Activated CD4-positive, alpha-beta T cell treated with anti-CD3 and anti-CD28 coated beads for 36 hours (primary cell): ENCODE data around the gene POU6F1. TPM values are rescaled to one million over a fixed set of nuclear protein-coding genes. Genes with fewer than 3 reads are reported as not detected.

ENCODE experiments used
- ATAC-seq: fragments of 200-7000 bp; cut with Tn5 transposase; one replicate; pipeline ENCODE4 v1.10.0; 2021; ENCODE audit warnings: mild to moderate bottlenecking, moderate library complexity
- CTCF ChIA-PET: fragments of 350-600 bp; sonication (Branson Sonifier 250); formaldehyde crosslinking; loops from one replicate; lab custom pipeline; 2021; ENCODE audit warnings: antibody characterized with exemption; lab: Charles Lee
- POLR2A ChIA-PET: fragments of 350-600 bp; sonication (Branson Sonifier 250); formaldehyde crosslinking; loops from one replicate; lab custom pipeline; 2021; ENCODE audit warnings: antibody characterized with exemption, inconsistent platforms; lab: Charles Lee
- DNase-seq: peaks from one replicate; pipeline ENCODE4 v3.0.0-alpha.2; 2020
- H3K27ac Mint-ChIP-seq: one replicate; pipeline ENCODE4 v1.8.0; 2021; ENCODE audit warnings: mixed read lengths
- H3K27me3 Mint-ChIP-seq: one replicate; pipeline ENCODE4 v1.8.0; 2021; ENCODE audit warnings: mixed read lengths
- H3K36me3 Mint-ChIP-seq: one replicate; pipeline ENCODE4 v1.8.0; 2021; ENCODE audit warnings: low read depth, mixed read lengths
- H3K4me1 Mint-ChIP-seq: one replicate; pipeline ENCODE4 v1.8.0; 2021; ENCODE audit warnings: mixed read lengths
- H3K4me3 Mint-ChIP-seq: one replicate; pipeline ENCODE4 v1.8.0; 2021; ENCODE audit warnings: mild to moderate bottlenecking, moderate library complexity, mixed read lengths
- H3K9me3 Mint-ChIP-seq: one replicate; pipeline ENCODE4 v1.8.0; 2021; ENCODE audit warnings: low read depth, mixed read lengths
- intact Hi-C, 2 experiments: fragments of 100-400 bp; cut with DNase I in 1 of 2; cut with micrococcal nuclease in 1 of 2; formaldehyde crosslinking; loops; one replicate each; pipeline versions ENCODE4 v1.14.2 to v1.15.1; 2022 to 2024; cut with DNase I, micrococcal nuclease
- total RNA-seq, 2 experiments: library from RNA; stranded (reverse); gene quantifications; one replicate each; pipeline ENCODE4 v1.2.3, GENCODE V29; 2021

The POU6F1 gene
- total RNA-seq, 2 experiments from 2014 or later, result 8.7 to 12.9 TPM

- H3K27me3 Mint-ChIP-seq, result no peaks in the 10 kb centered on the region
- POLR2A ChIA-PET, result no interaction called here
- H3K4me3 Mint-ChIP-seq, result no peak overlapping the region
- H3K27ac Mint-ChIP-seq, result peak overlapping the region; percentile 74
- peaks cover 55% of the 10 kb centered on the region for H3K4me1 Mint-ChIP-seq
- intact Hi-C loops, result loop anchor here in 1 of 2 experiments (10.0 kb wide), 1 partner anchor 421 kb away; no protein-coding TSS in a partner anchor
- no peaks in the 10 kb centered on the region for H3K9me3 Mint-ChIP-seq
- CTCF ChIA-PET, result interaction anchor here (0.6 to 2.0 kb wide), 8 partner anchors 75 to 363 kb away, joined by 3 to 9 read pairs (median 3); no protein-coding TSS in a partner anchor
- DNase-seq (no peak), ATAC-seq (no peak)
- peaks cover 38% of the 10 kb centered on the region for H3K36me3 Mint-ChIP-seq
Measured at GRCh38 chr12:51245476-51246253, 27.8 kb upstream of the POU6F1 start.

GRCh38 chr12:51244269-51244668 is 26.4 kb upstream of the POU6F1 start:
- ATAC-seq, result no peak
- H3K4me3 Mint-ChIP-seq, result no peak overlapping the region
- H3K36me3 Mint-ChIP-seq, result peaks cover 49% of the 10 kb centered on the region
- no peaks in the 10 kb centered on the region for H3K9me3 Mint-ChIP-seq
- peaks cover 66% of the 10 kb centered on the region for H3K4me1 Mint-ChIP-seq
- no peak for DNase-seq
- ChIA-PET CTCF (interaction anchor here (0.6 to 2.0 kb wide), 5 partner anchors 8 to 257 kb away, joined by 3 to 10 read pairs (median 5); no protein-coding TSS in a partner anchor), POLR2A (interaction anchor here (0.8 to 1.3 kb wide), 2 partner anchors 9 to 26 kb away, joined by 3 read pairs; partner anchors contain the start of gene POU6F1)
- no peaks in the 10 kb centered on the region for H3K27me3 Mint-ChIP-seq
- intact Hi-C loops, result loop anchor here in 1 of 2 experiments (10.0 kb wide), 1 partner anchor 419 kb away; no protein-coding TSS in a partner anchor
- no peak overlapping the region for H3K27ac Mint-ChIP-seq

DNA sequence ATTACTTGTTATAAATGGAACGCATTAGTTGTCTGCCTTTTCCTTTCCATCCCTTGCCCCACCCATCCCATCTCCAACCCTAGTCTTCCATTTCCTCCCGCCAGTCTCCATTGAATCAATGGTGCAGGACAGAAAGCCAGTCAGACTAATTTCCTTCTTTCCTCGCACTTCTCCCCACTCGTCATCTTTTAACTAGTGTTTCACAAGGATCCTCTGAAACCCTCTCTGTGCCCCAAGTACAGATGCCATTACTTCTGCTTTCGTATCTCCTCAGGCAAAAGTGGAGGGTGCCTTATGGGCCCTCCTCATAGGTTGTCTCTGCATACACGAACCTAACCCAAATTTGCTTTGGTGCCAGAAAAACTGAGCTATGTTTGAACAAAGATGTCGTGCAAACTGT is 25.0 kb upstream of the POU6F1 start:
- peak overlapping the region; percentile 44 for H3K27ac Mint-ChIP-seq
- intact Hi-C loops, result loop anchor here in 1 of 2 experiments (10.0 kb wide), 1 partner anchor 418 kb away; no protein-coding TSS in a partner anchor
- no peaks in the 10 kb centered on the region for H3K27me3 Mint-ChIP-seq
- ATAC-seq, result no peak
- ChIA-PET POLR2A (no interaction called here), CTCF (interaction anchor here (0.9 to 1.9 kb wide), 2 partner anchors 9 to 96 kb away, joined by 3 to 9 read pairs; no protein-coding TSS in a partner anchor)
- H3K4me1 Mint-ChIP-seq, result peaks cover 63% of the 10 kb centered on the region
- DNase-seq, result no peak
- peaks cover 51% of the 10 kb centered on the region for H3K36me3 Mint-ChIP-seq
- H3K9me3 Mint-ChIP-seq, result no peaks in the 10 kb centered on the region
- no peak overlapping the region for H3K4me3 Mint-ChIP-seq

DNA sequence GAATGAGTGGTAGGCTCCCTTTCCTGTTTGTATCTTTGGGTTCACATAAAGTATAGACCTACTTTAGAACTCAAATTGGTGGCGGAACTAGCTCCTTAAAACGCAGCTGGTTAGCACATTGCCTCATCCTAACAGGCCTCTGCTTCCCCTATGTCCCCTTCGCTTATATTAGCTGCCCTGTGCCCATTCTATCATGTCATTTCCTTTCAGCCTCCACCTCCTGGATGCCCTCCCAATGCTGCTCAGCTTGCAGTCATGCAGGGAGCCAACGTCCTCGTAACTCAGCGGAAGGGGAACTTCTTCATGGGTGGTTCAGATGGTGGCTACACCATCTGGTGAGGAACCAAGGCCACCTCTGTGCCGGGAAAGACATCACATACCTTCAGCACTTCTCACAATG is 24.3 kb upstream of the POU6F1 start:
- Mint-ChIP-seq H3K4me1 (peaks cover 57% of the 10 kb centered on the region), H3K9me3 (no peaks in the 10 kb centered on the region), H3K36me3 (peaks cover 51% of the 10 kb centered on the region), H3K27me3 (no peaks in the 10 kb centered on the region), H3K4me3 (no peak overlapping the region), H3K27ac (peak overlapping the region; percentile 23)
- ChIA-PET POLR2A (interaction anchor here (0.6 to 0.7 kb wide), 2 partner anchors 192 to 231 kb away, joined by 3 to 9 read pairs; no protein-coding TSS in a partner anchor), CTCF (interaction anchor here (0.9 to 2.2 kb wide), 3 partner anchors 11 to 109 kb away, joined by 3 to 9 read pairs (median 3); no protein-coding TSS in a partner anchor)
- ATAC-seq (no peak), DNase-seq (no peak)
- intact Hi-C loops, result loop anchor here in 1 of 2 experiments (10.0 kb wide), 1 partner anchor 417 kb away; no protein-coding TSS in a partner anchor

DNA sequence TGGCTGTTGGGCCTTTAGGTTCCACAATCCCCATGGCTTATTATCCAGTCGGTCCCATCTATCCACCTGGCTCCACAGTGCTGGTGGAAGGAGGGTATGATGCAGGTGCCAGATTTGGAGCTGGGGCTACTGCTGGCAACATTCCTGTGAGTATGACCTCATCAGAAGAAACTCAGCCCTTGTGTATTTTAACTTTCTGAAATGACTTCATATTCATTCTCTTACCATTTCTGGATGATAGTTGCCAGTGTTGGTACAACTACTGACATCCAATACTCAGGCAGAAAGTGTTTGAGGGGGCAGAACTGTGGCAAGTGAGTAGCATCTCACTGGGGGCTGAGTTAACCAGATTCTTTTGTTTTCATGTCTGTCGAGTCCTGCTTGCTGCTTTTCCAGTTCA is 23.1 kb upstream of the POU6F1 start:
- H3K4me3 Mint-ChIP-seq, result peak overlapping the region; percentile 87
- no peak for ATAC-seq
- intact Hi-C loops, result loop anchor here in 1 of 2 experiments (10.0 kb wide), 1 partner anchor 416 kb away; no protein-coding TSS in a partner anchor
- no peak for DNase-seq
- POLR2A ChIA-PET, result interaction anchor here (1.0 kb wide), 1 partner anchor 30 kb away, joined by 3 read pairs; no protein-coding TSS in a partner anchor
- no peaks in the 10 kb centered on the region for H3K27me3 Mint-ChIP-seq
- H3K36me3 Mint-ChIP-seq, result peaks cover 47% of the 10 kb centered on the region
- peaks cover 46% of the 10 kb centered on the region for H3K4me1 Mint-ChIP-seq
- no peaks in the 10 kb centered on the region for H3K9me3 Mint-ChIP-seq
- H3K27ac Mint-ChIP-seq, result no peak overlapping the region
- CTCF ChIA-PET, result interaction anchor here (0.6 to 3.4 kb wide), 7 partner anchors 10 to 1509 kb away, joined by 3 to 16 read pairs (median 6); partner anchors contain the start of genes POU6F1 and SMAGP

DNA sequence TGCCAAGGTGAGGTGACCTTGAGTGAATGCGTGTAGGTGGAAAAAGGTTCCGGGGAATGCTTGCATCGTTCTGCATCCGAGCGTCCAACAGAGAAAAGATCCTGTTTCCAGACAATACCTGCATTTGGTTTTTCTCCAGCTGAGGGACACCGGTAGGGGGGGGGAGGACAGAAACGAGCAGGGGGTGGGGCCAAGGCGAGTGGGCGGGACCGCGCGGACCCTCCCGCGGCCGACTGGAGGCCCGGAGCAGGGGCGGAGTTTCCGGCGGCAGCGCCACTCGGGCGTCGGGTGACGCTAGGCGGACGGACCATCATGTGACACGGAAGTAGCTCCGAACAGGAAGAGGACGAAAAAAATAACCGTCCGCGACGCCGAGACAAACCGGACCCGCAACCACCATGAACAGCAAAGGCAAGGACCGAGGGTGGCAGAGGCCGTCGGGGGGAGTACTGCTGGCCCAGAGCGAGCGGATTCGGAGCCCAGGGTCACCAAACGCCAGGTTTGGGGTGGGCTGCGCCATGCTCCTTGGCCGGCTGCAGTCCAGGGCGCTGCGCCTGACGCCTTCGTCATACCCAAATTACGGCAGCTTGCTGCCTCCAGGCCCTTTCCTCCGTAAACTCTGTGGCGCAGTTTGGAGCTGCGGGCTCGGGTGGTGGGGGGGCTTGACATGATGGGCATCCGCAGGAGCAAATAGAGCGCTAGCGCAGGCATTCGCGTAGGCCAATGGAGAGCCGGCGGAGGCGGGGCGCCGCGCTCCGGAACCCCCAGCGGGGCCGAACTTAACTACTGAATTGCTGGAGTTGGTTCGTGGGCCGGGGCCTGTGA is 20.9 kb upstream of the POU6F1 start, which contains the start of gene DAZAP2:
DAZAP2 (plus strand) TSS at position 317 of the 825 bp plus-strand sequence; CDS start at position 399, 82 bp downstream.
- Mint-ChIP-seq H3K36me3 (peaks cover 35% of the 10 kb centered on the region), H3K4me3 (peak within 1 kb of the TSS; percentile 87), H3K27ac (peak within 1 kb of the TSS; percentile 100), H3K9me3 (no peaks in the 10 kb centered on the region), H3K4me1 (peaks cover 36% of the 10 kb centered on the region), H3K27me3 (no peaks in the 10 kb centered on the region)
- peak; percentile 98 for DNase-seq
- CTCF ChIA-PET, result interaction anchor here (0.6 to 3.4 kb wide), 12 partner anchors 11 to 130 kb away, joined by 3 to 16 read pairs (median 4); partner anchors contain the start of gene POU6F1
- POLR2A ChIA-PET, result interaction anchor here (0.6 to 3.1 kb wide), 10 partner anchors 10 to 960 kb away, joined by 3 to 23 read pairs (median 4); partner anchors contain the start of genes ATF1, CSRNP2, POU6F1 and TFCP2
- intact Hi-C loops, result loop anchor here (1.0 to 10.0 kb wide), 10 partner anchors 20 to 1126 kb away; partner anchors contain the start of genes CSRNP2 (in 2 of the 2), LETMD1 (in 2 of the 2), POU6F1 (in 2 of the 2) and TFCP2 (in 2 of the 2)
- peak; percentile 92 for ATAC-seq

DNA sequence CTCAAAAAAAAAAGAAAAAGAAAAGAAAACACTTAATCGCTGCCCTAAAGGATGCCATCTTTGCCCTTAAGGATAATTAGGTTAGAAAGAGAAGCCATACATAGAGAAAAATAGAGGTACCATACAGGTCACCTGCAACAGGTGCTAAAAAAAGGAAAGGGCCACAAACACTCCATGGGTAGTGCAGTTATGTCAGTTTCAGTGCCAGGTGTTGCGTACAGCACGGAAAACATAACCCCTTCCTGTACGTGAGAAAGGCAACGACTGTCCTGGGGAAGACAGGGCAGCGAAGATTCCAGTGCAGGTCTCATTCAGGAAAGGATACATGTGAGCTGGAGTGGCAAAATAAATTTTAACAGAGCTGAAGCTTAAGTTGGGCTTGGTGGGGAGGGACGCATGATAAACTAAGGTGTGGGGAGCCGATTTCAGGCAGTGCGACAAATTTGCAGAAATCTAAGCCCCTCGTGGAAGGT is 20.2 kb upstream of the POU6F1 start:
- H3K4me3 Mint-ChIP-seq, result peak overlapping the region; percentile 87
- ChIA-PET CTCF (interaction anchor here (0.8 to 3.4 kb wide), 9 partner anchors 15 to 131 kb away, joined by 3 to 16 read pairs (median 3); partner anchors contain the start of gene POU6F1), POLR2A (interaction anchor here (0.6 to 3.1 kb wide), 7 partner anchors 9 to 831 kb away, joined by 3 to 23 read pairs (median 4); partner anchors contain the start of genes ATF1 and POU6F1)
- ATAC-seq (peak; percentile 17), DNase-seq (no peak)
- peaks cover 34% of the 10 kb centered on the region for H3K4me1 Mint-ChIP-seq
- no peaks in the 10 kb centered on the region for H3K27me3 Mint-ChIP-seq
- no peaks in the 10 kb centered on the region for H3K9me3 Mint-ChIP-seq
- intact Hi-C loops, result loop anchor here (1.0 to 10.0 kb wide), 9 partner anchors 20 to 1126 kb away; partner anchors contain the start of genes CSRNP2 (in 2 of the 2), LETMD1 (in 2 of the 2), POU6F1 (in 2 of the 2) and TFCP2 (in 2 of the 2)
- peaks cover 34% of the 10 kb centered on the region for H3K36me3 Mint-ChIP-seq
- H3K27ac Mint-ChIP-seq, result peak overlapping the region; percentile 100

- ChIA-PET POLR2A (no interaction called here), CTCF (interaction anchor here (0.6 kb wide), 1 partner anchor 114 kb away, joined by 5 read pairs; no protein-coding TSS in a partner anchor)
- ATAC-seq, result no peak
- intact Hi-C loops, result loop anchor here in 1 of 2 experiments (10.0 kb wide), 1 partner anchor 590 kb away; no protein-coding TSS in a partner anchor
- H3K9me3 Mint-ChIP-seq, result no peaks in the 10 kb centered on the region
- no peak for DNase-seq
- H3K27ac Mint-ChIP-seq, result no peak overlapping the region
- peaks cover 6% of the 10 kb centered on the region for H3K4me1 Mint-ChIP-seq
- H3K27me3 Mint-ChIP-seq, result no peaks in the 10 kb centered on the region
- no peak overlapping the region for H3K4me3 Mint-ChIP-seq
- peaks cover 3% of the 10 kb centered on the region for H3K36me3 Mint-ChIP-seq
Measured at GRCh38 chr12:51234530-51234929, 16.7 kb upstream of the POU6F1 start.

DNA sequence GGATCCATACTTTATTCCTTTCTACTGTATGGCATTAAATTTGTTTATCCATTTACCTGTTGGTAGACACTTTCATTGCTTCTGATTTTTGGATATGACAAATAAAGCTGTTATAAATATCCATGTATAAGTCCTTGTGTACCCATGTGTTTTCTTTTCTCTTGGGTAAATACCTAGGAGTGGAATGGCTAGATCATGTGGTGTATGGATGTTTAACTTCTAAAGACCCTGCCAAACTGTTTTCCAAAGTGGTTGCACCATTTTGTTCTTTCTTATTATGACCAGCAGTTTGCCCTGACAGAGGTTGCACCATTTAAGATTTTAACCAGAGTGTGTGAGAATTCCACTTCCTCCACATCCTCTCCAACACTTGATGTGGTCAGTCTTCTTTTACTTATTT is 14.8 kb upstream of the POU6F1 start:
- CTCF ChIA-PET, result no interaction called here
- DNase-seq, result no peak
- no peak overlapping the region for H3K4me3 Mint-ChIP-seq
- no peaks in the 10 kb centered on the region for H3K4me1 Mint-ChIP-seq
- no peak for ATAC-seq
- intact Hi-C loops, result loop anchor here in 1 of 2 experiments (10.0 kb wide), 1 partner anchor 592 kb away; no protein-coding TSS in a partner anchor
- no peak overlapping the region for H3K27ac Mint-ChIP-seq
- POLR2A ChIA-PET, result no interaction called here
- no peaks in the 10 kb centered on the region for H3K9me3 Mint-ChIP-seq
- no peaks in the 10 kb centered on the region for H3K36me3 Mint-ChIP-seq
- no peaks in the 10 kb centered on the region for H3K27me3 Mint-ChIP-seq
